Measurements from ENCODE around the gene ADNP.

ADNP gene

DNA sequence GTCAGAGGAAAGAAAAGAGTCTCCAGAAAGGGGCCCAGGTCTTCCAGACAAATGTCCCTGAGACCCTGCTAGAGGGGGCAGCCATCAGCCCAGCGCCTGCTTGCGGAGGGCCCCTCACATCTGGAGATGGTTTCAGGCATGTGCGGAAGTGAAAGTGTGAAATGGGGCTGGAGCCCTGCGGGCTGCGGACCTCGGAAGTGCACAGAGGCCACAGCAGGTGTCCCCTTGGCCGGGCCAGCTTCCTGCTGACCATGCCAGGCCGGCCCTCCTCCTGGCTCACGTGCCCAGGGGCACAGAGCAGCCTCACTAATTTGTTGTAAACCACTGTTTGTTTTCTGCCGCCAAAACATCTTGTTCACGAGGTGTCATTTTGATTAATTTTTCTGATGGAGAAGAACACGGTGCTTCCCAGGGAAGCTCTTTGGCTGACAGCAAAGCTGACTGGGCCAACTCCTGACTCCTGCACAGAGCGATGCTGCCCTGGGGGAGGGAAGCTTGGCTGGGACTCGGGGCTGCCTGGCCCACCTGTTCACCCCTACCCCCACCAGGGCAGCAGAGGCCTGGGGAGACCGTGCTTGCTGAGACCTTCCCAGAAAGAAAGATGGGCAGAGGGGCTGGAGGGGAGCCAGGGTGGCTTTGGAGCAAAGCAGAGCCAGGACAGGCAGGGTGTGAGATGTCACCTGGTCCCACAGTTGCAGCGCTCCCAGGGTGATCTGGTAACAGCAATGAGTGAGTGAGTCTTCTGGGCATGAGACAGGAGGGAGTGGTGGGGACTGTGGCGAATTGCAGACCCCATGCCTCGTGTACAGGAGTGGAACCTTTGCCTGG, 82.2 kb downstream of the ADNP start:
- no peak for DNase-seq (ENCODE audit: low read depth)

DNA sequence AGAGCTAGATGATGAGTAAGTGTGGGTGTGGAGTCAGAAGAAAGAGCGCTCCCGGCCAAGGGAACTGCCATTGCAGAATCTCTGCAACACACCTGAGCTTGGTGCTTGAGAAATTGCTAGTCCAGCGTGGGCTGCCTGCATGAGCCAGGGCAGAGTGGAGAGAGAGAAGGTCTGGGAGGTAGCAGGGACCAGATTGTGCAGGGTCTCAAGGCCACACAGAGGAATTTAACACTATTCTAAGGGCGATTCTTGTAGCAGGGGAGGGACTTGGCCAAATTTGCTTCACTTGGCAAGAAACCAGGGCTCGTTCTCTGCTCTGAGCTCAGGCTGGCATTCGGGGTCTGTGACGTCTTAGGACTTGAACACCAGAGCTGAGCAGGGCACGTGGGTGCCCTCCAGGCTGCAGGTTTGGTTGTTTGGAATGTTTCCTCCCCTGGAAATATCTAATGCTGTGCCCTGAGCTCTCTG, 82.9 kb downstream of the ADNP start:
- DNase-seq (ENCODE audit: low read depth) = no peak

DNA sequence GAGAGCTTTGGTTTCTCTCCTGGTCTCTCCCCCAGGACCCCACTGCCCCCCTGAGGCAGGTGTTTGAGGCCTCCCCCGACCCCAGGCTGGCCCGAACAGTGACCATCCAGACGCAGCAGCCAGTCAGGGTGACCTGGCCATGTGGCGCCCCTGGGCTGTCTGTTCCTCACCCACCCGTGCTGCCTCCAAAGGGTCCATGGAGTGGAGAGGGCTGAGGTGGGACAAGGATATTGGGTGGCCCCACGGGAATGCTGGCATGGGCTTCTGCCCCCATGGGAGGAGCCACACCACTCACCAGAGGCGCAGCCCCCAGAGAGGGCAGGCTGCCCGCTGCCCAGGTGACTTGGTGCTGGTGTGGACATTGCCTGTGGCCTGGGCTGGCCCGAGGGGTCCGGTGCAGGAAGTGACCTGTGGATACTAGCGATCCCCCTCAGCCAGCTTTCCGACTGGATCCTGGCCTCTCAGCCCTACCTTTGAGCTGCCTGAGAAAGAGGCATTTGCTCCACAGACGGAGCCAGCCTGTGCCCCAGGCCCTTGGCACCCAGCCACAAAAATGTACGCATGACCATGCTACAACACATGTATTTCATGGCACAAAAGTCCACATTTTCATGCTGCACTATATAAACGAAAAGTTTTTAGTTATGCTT, 85.5 kb downstream of the ADNP start:
- no peak for DNase-seq (ENCODE audit: low read depth)

DNA sequence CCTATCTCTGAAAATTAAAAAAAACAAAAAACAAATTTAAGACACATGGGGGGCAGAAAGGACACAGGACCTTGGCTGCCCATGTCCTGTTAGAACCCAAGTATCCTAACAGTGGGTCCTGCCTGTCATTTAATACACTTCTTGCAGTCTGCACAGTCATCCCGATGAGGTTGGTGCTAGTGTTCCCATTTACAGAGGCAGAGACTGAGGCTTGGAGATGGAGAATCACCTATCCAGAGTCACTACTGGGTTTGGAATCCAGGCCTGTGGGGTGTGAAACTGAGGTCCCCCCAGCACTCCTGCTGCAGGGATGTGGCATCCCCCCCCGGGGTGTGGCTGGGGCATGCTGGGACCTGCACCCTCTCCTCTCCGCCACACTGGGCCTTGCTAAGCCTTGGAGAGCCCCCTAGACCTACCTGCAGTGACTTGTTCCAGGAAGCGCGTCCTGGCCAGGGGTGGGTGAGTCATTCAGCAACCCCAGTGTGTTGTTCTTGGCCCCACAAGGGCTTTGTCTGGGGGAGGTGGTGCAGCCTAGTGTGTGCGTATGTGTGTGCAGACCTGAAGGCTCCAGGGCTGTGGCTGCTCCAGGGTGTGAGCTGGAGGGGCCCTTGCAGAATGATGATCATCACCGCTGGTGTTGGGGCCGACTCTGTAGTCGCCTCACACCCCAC, 86.7 kb downstream of the ADNP start:
- no peak for DNase-seq (ENCODE audit: low read depth)

DNA sequence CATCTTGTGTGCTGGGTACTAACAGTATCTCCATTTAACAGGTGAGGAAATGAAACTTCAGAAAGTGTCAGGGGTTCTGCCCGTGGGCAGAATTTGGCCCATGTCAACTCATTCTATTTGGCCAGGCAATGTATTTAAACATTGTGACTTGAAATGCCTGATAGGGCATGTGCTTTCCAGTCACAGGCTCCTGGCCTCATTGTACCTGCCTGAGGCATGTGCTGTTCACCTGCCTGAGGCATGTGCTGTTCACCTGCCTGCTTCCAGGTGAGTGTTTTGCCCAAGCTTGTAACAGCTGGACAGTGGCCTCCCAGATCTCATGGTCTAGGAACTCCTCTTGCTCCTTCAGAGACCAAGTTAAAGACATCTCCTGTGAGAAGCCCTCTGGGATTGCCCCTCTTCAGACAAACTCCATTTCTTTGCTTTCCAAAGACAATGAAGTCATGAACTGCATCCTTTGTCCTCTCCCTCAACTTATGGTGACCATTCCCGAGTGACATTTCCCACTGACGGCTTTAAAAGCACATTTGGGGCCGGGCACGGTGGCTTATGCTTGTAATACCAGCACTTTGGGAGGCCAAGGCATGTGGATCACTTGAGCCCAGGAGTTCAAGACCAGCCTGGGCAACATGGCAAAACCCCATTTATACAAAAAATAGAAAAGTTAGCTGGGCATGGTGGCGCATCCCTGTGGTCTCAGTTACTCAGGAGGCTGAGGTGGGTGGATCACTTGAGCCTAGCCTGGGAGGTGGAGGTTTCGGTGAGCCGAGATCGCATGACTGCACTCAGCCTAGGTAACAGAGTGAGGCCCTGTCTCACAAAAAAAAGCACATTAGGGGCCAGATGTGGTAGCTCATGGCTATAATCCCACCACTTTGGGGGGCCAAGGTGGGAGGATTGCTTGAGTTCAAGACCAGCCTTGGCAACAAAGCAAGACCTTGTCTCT, 87.6 kb downstream of the ADNP start:
- no peak for DNase-seq (ENCODE audit: low read depth)

DNA sequence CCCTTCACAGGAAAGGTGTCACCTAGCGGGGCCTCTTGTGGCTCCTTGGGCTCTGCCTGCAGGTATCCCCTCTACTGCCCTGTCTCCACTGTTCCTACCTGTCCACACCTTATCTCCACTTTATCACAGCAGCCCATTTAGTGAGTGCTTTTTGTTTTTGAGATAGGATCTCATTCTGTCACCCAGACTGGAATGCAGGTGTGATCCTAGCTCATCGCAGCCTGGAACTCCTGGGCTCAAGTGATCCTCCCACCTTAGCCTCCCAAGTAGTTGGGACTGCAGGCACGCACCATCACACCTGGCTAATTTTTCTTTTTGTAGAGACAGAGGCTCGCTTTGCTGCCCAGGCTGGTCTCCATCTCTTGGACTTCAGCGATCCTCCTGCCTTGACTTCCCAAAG, 88.4 kb downstream of the ADNP start:
- DNase-seq (ENCODE audit: low read depth) = no peak

Measured in T follicular helper cell (primary cell).